ENCODE data around the gene LTBP4. TPM values are rescaled to one million over a fixed set of nuclear protein-coding genes. Genes with fewer than 3 reads are reported as not detected.

LTBP4 gene
- total and polyA plus RNA-seq, 2 donors (not counting 3 experiments of a cell fraction or from before 2014, with no cell fraction given), result 25.9 to 38.0 TPM

DNA sequence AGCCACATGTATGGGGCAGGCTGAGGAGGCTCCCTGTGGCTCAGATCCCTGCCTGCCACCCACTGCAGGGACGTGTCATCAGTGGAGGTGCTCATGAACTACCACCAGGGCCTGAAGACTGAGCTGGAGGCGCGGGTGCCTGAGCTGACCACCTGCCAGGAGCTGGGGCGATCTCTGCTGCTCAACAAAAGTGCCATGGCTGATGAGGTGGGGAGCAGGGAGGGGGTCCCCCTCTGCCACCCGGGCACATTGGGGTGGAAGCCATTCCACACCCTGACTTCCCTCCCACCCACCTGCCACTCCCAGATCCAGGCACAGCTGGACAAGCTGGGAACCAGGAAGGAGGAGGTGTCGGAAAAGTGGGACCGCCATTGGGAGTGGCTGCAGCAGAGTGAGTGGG lies 35.8 kb upstream of the LTBP4 start:
- Histone ChIP-seq H3K4me3 (replicated peaks in 1 of 3; ENCODE audit: insufficient read depth in 1 of 3, low read depth in 1 of 3, low read length in 3 of 3) (no peak overlapping the region), H3K4me2 (ENCODE audit: insufficient read depth, low read length) (no peak overlapping the region), H2AFZ (ENCODE audit: low read depth, low read length) (no peak overlapping the region), H3K27ac (ENCODE audit: insufficient read depth, low read depth, low read length) (no peak overlapping the region), H3K4me1 (ENCODE audit: control insufficient read depth, extremely low read depth, insufficient read depth, low read length) (peaks cover 4% of the 10 kb centered on the region), H3K9me3 (replicated peaks; ENCODE audit: control insufficient read depth, insufficient read depth, low read length) (no peaks in the 10 kb centered on the region), H3K9ac (replicated peaks; ENCODE audit: extremely low read depth, insufficient read depth, low read length) (no peak overlapping the region), H3K79me2 (ENCODE audit: control insufficient read depth, insufficient read depth, low read length) (no peaks in the 10 kb centered on the region), H3K27me3 (ENCODE audit: control insufficient read depth in 2 of 2, insufficient read depth in 2 of 2, low read length in 2 of 2) (peaks cover 22 to 27% of the 10 kb centered on the region in 2 experiments), H3K9me1 (replicated peaks; ENCODE audit: control insufficient read depth, extremely low read depth, insufficient read depth, low read length) (no peaks in the 10 kb centered on the region), H4K20me1 (replicated peaks; ENCODE audit: control insufficient read depth, extremely low read depth, insufficient read depth, low read length) (no peaks in the 10 kb centered on the region), H3K36me3 (ENCODE audit: control insufficient read depth in 2 of 2, extremely low read depth in 1 of 2, insufficient read depth in 2 of 2, low read length in 2 of 2) (no peaks in the 10 kb centered on the region)
- intact Hi-C loops (cut with micrococcal nuclease), result no loop called here
- FAIRE-seq (no peak), DNase-seq (ENCODE audit: low read depth, low spot score) (no peak)
- ChIA-PET CTCF (interaction anchor here (1.2 kb wide), 2 partner anchors 16 to 33 kb away, joined by 3 to 4 read pairs; no protein-coding TSS in a partner anchor), POLR2A (no interaction called here)
- TF ChIP-seq EZH2 (IDR thresholded peaks at IDR 0.05; ENCODE audit: borderline replicate concordance, low read depth, low read length, severe bottlenecking), result no peak
- TF ChIP-seq MAX (IDR thresholded peaks at IDR 0.05; ENCODE audit: insufficient read depth, insufficient read length), result no peak
- TF ChIP-seq FOS (IDR thresholded peaks at IDR 0.05; ENCODE audit: borderline replicate concordance, insufficient read depth, low read length), result no peak
- TF ChIP-seq MYC (IDR thresholded peaks at IDR 0.05; ENCODE audit: low read depth, low read length), result no peak
- TF ChIP-seq JUN (IDR thresholded peaks at IDR 0.05; ENCODE audit: borderline replicate concordance, insufficient read depth, insufficient read length, low read depth), result no peak
- no peak for TF ChIP-seq POLR2A (IDR thresholded peaks at IDR 0.05; ENCODE audit: low read depth, low read length)
- no peak for TF ChIP-seq GATA2 (IDR thresholded peaks at IDR 0.05; ENCODE audit: insufficient read depth, insufficient read length, low read depth, low read length)
- dilution Hi-C loops (cut with MboI; ENCODE audit: extremely low pct_ligation_motif_present, low sequenced_read_pairs), result no loop called here
- BruUV-seq (replicated peaks), result no TSS peak

DNA sequence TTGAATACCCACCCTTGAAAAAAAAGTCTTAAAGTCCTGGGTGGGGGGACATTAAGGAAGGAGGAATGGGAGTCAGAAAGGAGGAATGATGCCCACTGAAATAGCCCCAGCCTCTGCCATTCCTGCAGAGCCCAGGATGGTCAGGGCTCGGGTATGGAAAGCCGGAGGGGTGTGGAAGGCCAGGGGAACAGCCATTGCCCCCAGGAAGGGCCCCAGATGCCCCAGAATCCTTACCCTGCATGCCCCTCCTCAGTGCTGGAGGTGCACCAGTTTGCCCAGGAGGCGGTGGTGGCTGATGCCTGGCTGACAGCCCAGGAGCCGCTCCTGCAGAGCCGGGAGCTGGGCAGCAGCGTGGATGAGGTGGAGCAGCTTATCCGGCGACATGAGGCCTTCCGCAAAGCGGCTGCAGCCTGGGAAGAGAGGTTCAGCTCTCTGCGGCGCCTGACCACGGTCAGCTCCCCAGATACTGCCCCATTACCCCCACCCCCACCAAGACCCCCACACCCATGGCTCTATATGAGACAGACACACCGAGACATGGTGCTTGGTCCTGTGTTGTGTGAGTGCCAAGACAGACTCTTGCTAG lies 35.2 kb upstream of the LTBP4 start:
- TF ChIP-seq POLR2A (IDR thresholded peaks at IDR 0.05; ENCODE audit: low read depth, low read length) (no peak), GATA2 (IDR thresholded peaks at IDR 0.05; ENCODE audit: insufficient read depth, insufficient read length, low read depth, low read length) (no peak), MAX (IDR thresholded peaks at IDR 0.05; ENCODE audit: insufficient read depth, insufficient read length) (no peak), FOS (IDR thresholded peaks at IDR 0.05; ENCODE audit: borderline replicate concordance, insufficient read depth, low read length) (no peak), EZH2 (IDR thresholded peaks at IDR 0.05; ENCODE audit: borderline replicate concordance, low read depth, low read length, severe bottlenecking) (no peak), MYC (IDR thresholded peaks at IDR 0.05; ENCODE audit: low read depth, low read length) (no peak), POLR2AphosphoS5 (IDR thresholded peaks at IDR 0.05; ENCODE audit: insufficient read depth, low read depth, low read length) (no peak), JUN (IDR thresholded peaks at IDR 0.05; ENCODE audit: borderline replicate concordance, insufficient read depth, insufficient read length, low read depth) (no peak)
- TF ChIP-seq, protein P1, sequence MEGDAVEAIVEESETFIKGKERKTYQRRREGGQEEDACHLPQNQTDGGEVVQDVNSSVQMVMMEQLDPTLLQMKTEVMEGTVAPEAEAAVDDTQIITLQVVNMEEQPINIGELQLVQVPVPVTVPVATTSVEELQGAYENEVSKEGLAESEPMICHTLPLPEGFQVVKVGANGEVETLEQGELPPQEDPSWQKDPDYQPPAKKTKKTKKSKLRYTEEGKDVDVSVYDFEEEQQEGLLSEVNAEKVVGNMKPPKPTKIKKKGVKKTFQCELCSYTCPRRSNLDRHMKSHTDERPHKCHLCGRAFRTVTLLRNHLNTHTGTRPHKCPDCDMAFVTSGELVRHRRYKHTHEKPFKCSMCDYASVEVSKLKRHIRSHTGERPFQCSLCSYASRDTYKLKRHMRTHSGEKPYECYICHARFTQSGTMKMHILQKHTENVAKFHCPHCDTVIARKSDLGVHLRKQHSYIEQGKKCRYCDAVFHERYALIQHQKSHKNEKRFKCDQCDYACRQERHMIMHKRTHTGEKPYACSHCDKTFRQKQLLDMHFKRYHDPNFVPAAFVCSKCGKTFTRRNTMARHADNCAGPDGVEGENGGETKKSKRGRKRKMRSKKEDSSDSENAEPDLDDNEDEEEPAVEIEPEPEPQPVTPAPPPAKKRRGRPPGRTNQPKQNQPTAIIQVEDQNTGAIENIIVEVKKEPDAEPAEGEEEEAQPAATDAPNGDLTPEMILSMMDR (IDR thresholded peaks at IDR 0.05; ENCODE audit: extremely low read depth in 1 of 2, insufficient read depth in 1 of 2, low read depth in 1 of 2, low read length in 2 of 2), result no peak
- Histone ChIP-seq H3K9me1 (replicated peaks; ENCODE audit: control insufficient read depth, extremely low read depth, insufficient read depth, low read length) (no peaks in the 10 kb centered on the region), H3K27me3 (ENCODE audit: control insufficient read depth in 2 of 2, insufficient read depth in 2 of 2, low read length in 2 of 2) (peaks cover 22 to 27% of the 10 kb centered on the region in 2 experiments), H2AFZ (ENCODE audit: low read depth, low read length) (no peak overlapping the region), H3K36me3 (ENCODE audit: control insufficient read depth in 2 of 2, extremely low read depth in 1 of 2, insufficient read depth in 2 of 2, low read length in 2 of 2) (no peaks in the 10 kb centered on the region), H3K4me2 (ENCODE audit: insufficient read depth, low read length) (no peak overlapping the region), H3K27ac (ENCODE audit: insufficient read depth, low read depth, low read length) (no peak overlapping the region), H4K20me1 (replicated peaks; ENCODE audit: control insufficient read depth, extremely low read depth, insufficient read depth, low read length) (no peaks in the 10 kb centered on the region), H3K4me1 (ENCODE audit: control insufficient read depth, extremely low read depth, insufficient read depth, low read length) (peaks cover 4% of the 10 kb centered on the region), H3K79me2 (ENCODE audit: control insufficient read depth, insufficient read depth, low read length) (no peaks in the 10 kb centered on the region), H3K9ac (replicated peaks; ENCODE audit: extremely low read depth, insufficient read depth, low read length) (no peak overlapping the region), H3K4me3 (replicated peaks in 1 of 3; ENCODE audit: insufficient read depth in 1 of 3, low read depth in 1 of 3, low read length in 3 of 3) (no peak overlapping the region), H3K9me3 (replicated peaks; ENCODE audit: control insufficient read depth, insufficient read depth, low read length) (no peaks in the 10 kb centered on the region)
- no TSS peak for BruUV-seq (replicated peaks)
- FAIRE-seq, result no peak
- intact Hi-C loops (cut with micrococcal nuclease) (no loop called here), dilution Hi-C loops (cut with MboI; ENCODE audit: extremely low pct_ligation_motif_present, low sequenced_read_pairs) (no loop called here)
- DNase-seq (ENCODE audit: low read depth, low spot score), result no peak
- POLR2A ChIA-PET, result no interaction called here
- CTCF ChIA-PET, result interaction anchor here (1.0 to 1.2 kb wide), 3 partner anchors 17 to 34 kb away, joined by 3 to 4 read pairs (median 3); no protein-coding TSS in a partner anchor

All from endothelial cell of umbilical vein (primary cell).